T follicular helper cell (primary cell): ENCODE data around the gene AFG3L2.

Experiments
- DNase-seq: peaks from one replicate; pipeline ENCODE4 v3.0.0-alpha.2; 2020; ENCODE audit warnings: low read depth

Gene AFG3L2

GRCh38 chr18:12325726-12326245 lies 51.2 kb downstream of the AFG3L2 start:
- no peak for DNase-seq

- no peak for DNase-seq
Measured at GRCh38 chr18:12324991-12325725, 51.9 kb downstream of the AFG3L2 start.

DNA sequence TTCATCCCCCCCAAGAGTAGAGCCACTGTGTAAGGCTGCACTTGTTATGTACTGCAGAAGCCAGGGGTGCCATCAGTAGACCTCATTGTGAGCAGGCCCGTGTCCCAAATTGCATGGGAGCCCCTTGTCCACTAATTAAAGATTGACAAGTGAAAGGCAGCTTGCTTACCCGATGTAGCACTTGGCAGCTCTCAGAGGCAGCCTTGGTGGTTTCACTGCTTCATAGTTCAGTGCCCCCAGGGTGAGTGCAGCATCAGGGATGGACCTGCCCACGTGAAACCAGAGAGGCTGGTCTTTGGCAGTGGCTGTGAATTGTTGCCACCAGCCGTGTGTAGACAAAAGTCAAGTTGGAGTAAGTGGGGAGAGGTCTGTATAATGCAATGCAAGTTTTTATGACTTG lies 55.7 kb downstream of the AFG3L2 start:
- DNase-seq = no peak

DNA sequence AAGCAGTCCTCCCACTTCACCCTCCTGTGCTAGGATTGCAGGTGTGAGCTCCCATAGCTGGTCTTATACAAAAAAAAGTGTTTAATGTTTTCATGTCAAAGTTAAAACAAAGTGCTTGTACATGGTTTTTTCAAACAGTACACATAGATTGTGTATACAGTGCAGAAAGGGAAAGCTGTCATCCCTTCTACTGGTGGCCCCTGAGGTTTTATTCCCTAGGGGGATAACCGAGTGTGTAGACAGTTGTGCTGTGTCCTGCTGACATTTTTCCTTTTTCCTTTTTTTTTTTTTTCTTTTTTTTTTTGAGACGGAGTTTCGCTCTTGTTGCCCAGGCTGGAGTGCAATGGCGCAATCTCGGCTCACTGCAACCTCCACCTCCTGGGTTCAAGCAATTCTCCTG lies 58.2 kb downstream of the AFG3L2 start:
- DNase-seq = no peak

DNA sequence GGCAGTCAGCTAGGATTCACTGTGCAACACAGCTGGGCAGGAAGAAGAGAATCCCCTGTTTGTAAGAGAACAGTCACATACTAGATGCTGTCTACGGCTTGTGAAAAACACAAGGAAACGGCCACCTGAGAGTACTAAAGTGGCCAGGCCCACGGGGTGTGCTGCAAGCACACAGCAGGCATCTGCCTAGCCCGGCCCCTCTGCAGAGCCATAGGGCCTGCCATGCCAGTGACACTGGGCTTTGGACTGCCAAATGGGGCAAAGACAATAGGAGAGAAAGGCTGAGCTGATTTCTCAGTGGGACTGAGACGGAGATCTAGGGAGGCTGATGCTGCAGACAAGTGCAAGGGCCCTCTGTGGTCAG lies 58.7 kb downstream of the AFG3L2 start:
- no peak for DNase-seq

DNA sequence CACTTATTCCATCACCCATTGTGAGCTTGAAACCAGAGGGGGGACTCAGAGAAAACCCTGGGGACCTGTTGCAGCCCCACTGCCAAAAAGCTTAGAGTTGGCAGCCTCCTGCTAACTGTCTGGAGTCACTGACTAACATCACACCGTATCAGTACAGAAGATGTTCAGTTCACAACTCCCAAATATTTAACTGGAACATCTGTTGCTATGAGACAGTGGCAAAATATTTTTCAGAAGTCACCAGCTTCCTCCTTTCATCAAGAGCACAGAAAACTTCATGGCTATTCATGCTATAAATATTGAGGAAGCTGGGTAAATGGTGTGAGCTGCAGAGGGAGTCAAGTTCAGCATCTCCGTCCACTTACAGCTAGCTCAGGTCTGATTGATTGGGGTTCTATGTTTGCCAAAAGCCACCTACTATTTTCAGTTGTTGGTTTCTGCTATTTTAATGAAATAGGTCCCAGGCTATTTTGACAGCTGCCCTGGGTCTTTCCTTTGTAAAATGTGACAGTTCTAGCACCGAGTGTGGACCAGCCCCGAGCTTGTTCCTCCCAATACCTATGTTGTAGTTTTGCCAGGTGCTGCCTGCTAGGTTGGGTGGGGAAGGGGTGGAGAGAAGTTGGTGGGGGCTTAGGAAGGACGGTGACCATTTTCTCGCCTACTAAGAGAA lies 59.2 kb downstream of the AFG3L2 start:
- DNase-seq = no peak

- DNase-seq = no peak
Measured at GRCh38 chr18:12315911-12316310, 61.1 kb downstream of the AFG3L2 start.

GRCh38 chr18:12315490-12315889 lies 61.5 kb downstream of the AFG3L2 start:
- DNase-seq = no peak

DNA sequence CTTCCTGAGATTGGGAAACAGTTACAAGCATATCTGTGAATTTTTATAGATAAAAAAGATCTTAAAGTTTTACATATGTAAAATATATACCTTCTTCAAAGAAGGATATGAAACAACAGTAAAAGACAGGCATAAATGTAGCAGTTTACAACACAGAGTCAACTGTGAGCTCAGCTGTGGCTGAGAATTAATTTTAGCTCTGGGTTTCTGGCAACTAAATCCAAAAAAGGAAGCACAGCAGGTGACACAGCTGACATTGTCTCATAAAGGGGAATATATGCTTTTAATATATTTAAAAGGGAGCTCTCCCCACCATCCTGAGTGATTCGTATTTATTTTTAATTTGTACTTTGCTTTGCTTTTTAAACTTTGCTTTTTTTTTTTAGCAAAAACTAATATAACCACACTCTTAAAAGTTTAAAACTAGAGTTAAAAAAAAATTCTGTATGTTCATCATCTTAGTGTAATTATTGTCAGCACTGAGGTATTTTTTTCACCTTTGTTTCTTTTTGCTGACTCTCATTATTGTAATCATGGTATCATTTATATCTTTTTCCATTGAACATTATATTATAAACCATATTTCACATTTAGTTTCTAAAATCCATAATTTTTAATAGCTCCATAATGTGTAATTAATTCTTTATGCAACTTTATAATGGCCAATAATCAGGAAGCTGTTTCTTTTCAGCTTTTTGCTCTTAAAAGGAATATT lies 62.3 kb downstream of the AFG3L2 start:
- no peak for DNase-seq

- DNase-seq = no peak
Measured at GRCh38 chr18:12313530-12314245, 63.3 kb downstream of the AFG3L2 start.

DNA sequence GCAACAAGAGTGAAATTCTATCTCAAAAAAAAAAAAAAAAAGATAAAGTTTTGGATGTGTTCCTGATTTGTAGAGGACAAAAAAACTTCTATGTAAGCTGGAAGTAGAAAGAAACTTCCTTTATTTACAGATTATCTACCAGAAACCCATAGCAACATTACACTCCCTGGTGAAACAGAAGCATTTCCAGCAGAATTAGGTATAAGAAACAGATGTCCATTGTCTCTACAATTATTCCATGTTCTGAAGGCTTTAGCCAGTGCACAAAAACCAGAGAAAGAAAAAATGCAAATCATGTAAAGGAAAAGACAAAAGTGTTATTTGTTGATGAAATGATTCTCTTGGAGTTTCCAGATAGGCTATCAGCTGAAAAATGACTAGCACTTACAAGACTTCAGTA lies 64.1 kb downstream of the AFG3L2 start:
- no peak for DNase-seq

DNA sequence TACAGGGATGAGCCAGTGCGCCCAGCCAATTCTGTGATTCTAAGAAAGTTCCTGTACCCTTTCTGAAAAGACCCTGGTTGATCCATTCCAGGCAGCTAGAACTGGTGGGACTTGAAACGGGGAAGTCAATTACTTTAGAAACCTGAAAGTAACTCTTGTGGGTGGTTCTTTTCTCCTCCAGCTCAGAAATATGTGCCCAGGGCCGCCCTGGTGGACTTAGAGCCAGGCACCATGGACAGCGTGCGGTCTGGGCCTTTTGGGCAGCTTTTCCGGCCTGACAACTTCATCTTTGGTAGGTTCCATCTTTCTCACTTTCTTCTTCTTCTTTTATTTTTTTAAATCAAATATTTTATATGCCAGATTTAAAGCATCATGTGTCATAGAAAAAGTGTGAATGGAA lies 66.3 kb downstream of the AFG3L2 start:
- no peak for DNase-seq

- no peak for DNase-seq
Measured at GRCh38 chr18:12309683-12310198, 67.3 kb downstream of the AFG3L2 start.

GRCh38 chr18:12308386-12309100 lies 68.5 kb downstream of the AFG3L2 start:
- DNase-seq = no peak

DNA sequence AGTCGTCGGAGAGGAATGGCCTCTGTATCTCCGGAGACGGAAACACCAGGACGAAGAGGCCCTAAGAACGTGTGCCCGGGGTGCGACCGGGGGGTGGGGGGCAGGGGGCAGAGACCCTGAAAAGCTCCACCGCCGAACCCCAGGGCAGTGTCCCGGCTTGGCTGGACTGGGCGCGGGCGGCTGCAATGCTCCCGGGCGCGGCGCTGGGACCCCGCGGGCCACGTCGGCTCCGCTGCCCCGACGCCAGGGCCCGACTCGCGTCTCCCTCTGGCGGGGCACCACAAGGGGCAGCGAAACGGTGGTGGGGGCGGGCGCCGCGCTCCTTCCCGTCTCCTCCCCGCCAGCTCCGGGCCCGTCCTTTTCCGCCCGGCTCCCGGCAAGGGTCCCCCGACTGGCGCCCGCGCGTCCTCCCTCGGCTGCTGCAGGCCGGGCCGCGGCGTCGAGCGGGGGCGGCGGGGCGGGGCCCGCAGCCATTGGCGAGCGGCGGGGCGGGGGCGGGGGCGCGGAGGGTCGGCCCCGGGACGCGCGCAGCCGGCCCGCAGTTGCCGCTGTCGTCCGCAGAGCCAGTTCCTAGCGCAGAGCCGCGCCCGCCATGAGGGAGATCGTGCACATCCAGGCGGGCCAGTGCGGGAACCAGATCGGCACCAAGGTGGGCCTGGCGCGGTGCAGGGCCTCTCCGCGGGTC lies 69.2 kb downstream of the AFG3L2 start, which contains the start of gene TUBB6:
Gene TUBB6 (plus strand): TSS at position 541 of the 685 bp plus-strand sequence. CDS start 52 bp downstream, at position 593.
- DNase-seq = no peak

DNA sequence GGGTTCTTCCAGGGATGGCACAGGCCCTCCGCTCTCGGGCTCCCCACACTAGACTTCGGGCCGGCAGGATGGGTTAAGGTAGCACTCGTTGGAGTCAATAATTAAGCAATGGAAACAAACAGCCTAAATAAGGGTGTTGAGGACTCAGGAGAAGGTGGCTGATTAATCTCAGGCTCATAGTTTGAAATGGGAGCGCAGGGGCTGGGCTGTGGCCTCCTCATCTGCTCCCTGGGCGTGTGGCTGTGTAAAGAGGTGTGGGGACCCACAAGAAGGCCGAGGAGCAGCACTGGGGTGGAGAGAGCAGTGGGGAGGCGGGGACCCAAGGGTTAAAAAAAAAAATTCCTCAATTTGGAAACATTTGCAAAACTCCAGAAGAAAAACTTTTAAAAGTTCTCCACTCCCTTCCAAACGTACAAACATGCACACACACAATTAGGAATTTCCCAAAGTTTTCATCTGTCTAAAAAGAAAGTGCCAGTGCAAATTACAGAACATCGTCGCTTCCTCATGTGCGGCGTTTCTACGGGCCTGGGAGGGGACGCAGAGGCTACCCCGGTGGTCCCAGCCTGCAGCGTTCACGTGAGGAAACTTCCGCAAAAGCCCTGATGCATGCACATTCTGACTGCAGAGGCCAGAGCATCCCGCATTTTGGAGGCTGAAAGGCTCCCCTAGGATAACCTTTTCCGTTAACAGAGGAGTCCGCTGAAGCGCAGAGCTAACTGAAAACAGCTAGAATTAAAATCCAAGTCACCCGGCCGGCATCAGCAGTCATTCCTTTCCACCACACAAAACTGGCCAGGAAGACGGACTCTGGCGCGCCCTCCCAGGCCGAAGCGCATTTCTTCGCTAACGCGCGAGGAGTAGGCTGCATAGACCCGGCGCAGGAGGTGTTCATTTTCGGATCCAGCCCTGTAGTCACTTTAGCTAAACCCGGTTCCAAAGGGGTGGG lies 70.0 kb downstream of the AFG3L2 start:
- DNase-seq = no peak

- DNase-seq = no peak
Measured at GRCh38 chr18:12305930-12306629, 70.9 kb downstream of the AFG3L2 start.

DNA sequence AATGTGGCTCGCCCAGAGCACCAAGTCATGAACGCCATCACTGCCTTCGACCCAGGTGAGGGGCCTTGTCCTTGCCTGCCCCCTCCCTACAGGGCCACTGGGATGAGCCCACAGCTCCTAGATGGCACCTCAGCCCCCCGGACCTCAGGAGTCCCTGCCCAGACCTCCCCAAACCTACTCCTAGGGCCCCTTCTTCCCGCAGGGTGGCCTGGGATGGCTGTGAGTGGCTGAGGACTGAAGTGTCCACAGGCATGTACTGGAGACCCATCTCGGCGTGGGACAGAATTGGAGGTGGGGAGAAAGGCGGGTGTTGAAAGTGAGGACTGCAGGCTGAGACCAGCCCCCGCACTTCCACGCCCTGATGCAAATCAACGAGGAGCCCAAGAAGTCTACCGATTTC lies 71.8 kb downstream of the AFG3L2 start:
- no peak for DNase-seq
